HL-60 (cell line): ENCODE results near the gene MAGEE1.

ENCODE experiments used
- DNase-seq, 2 experiments: peaks; one replicate each; pipeline ENCODE4 v3.0.0-alpha.2; 2010 to 2020; ENCODE audit warnings: low read depth in 1 of 2, low spot score in 1 of 2
- H3K27ac ChIP-seq: fragments of 250-450 bp; sonication (Bioruptor Pico); replicated peaks from 2 replicates; pipeline ENCODE4 v1.5.1; 2020; ENCODE audit warnings: mild to moderate bottlenecking, moderate library complexity
- H3K27me3 ChIP-seq: fragments of 250-450 bp; sonication (Bioruptor Pico); 2 replicates; pipeline ENCODE4 v1.5.1; 2021; ENCODE audit warnings: mild to moderate bottlenecking, moderate library complexity; ENCODE audit not compliant: insufficient read depth, poor library complexity, severe bottlenecking
- H3K4me3 ChIP-seq: replicated peaks from 2 replicates; pipeline ENCODE4 v1.5.1; 2011; ENCODE audit warnings: mild to moderate bottlenecking, control low read depth, low read length; ENCODE audit not compliant: insufficient read depth
- CTCF ChIP-seq: IDR thresholded peaks from one replicate; pipeline ENCODE4 v1.5.1; 2011; ENCODE audit warnings: low read length, control low read depth, inconsistent platforms; ENCODE audit not compliant: insufficient read depth
- GABPA ChIP-seq: IDR thresholded peaks from 2 replicates; pipeline ENCODE4 v1.6.1; 2012; ENCODE audit warnings: low read depth
- POLR2AphosphoS5 ChIP-seq: IDR thresholded peaks from 2 replicates; pipeline ENCODE4 v1.6.1; 2012; ENCODE audit warnings: low read depth
- REST ChIP-seq: IDR thresholded peaks from 2 replicates; pipeline ENCODE4 v1.6.1; 2012; ENCODE audit warnings: low read depth; ENCODE audit not compliant: insufficient replicate concordance
- SPI1 ChIP-seq: IDR thresholded peaks from 2 replicates; pipeline ENCODE4 v1.6.1; 2012; ENCODE audit warnings: low read depth, mild to moderate bottlenecking, borderline replicate concordance

MAGEE1 gene

GRCh38 chrX:76420237-76420636, 7.3 kb upstream of the MAGEE1 start:
- no peak overlapping the region for H3K27ac ChIP-seq
- H3K4me3 ChIP-seq = no peak overlapping the region
- DNase-seq = no peak
- H3K27me3 ChIP-seq = no peaks in the 10 kb centered on the region
- TF ChIP-seq GABPA = no peak
- no peak for TF ChIP-seq REST
- no peak for TF ChIP-seq SPI1
- no peak for TF ChIP-seq CTCF
- no peak for TF ChIP-seq POLR2AphosphoS5

- no peak for DNase-seq
- no peak for TF ChIP-seq SPI1
- Histone ChIP-seq H3K27me3 (no peaks in the 10 kb centered on the region), H3K27ac (no peak overlapping the region), H3K4me3 (no peak overlapping the region)
Measured at GRCh38 chrX:76428243-76429130, 977 bp downstream of the MAGEE1 start.

GRCh38 chrX:76433219-76433618, 5.7 kb downstream of the MAGEE1 start:
- no peak overlapping the region for H3K27ac ChIP-seq
- no peak overlapping the region for H3K4me3 ChIP-seq
- no peak for DNase-seq
- no peaks in the 10 kb centered on the region for H3K27me3 ChIP-seq
- TF ChIP-seq GABPA = no peak
- TF ChIP-seq CTCF = no peak
- TF ChIP-seq SPI1 = no peak
- no peak for TF ChIP-seq POLR2AphosphoS5
- TF ChIP-seq REST = no peak

GRCh38 chrX:76434103-76434741, 6.7 kb downstream of the MAGEE1 start:
- H3K4me3 ChIP-seq = no peak overlapping the region
- no peak overlapping the region for H3K27ac ChIP-seq
- no peak for TF ChIP-seq GABPA
- TF ChIP-seq POLR2AphosphoS5 = no peak
- no peak for TF ChIP-seq CTCF
- TF ChIP-seq SPI1 = no peak
- no peak for TF ChIP-seq REST
- no peak for DNase-seq
- H3K27me3 ChIP-seq = no peaks in the 10 kb centered on the region
